PC-3 (cell line): ENCODE measurements around the gene ACTL7A. TPM values are rescaled to one million over a fixed set of nuclear protein-coding genes. Genes with fewer than 3 reads are reported as not detected.

ENCODE experiments used
- ATAC-seq: fragments of 200-7000 bp; cut with Tn5 transposase; 2 replicates; pipeline ENCODE4 v1.9.1; 2020; ENCODE audit warnings: mild to moderate bottlenecking, moderate library complexity
- BruUV-seq: library from RNA; stranded (reverse); fragments of 400-500 nt; replicated peaks from 2 replicates; lab custom pipeline; 2021; lab: Mats Ljungman, UMichigan
- CTCF ChIA-PET: fragments of 300-600 bp; sonication (Branson Sonifier 250); formaldehyde crosslinking; loops from one replicate; lab custom pipeline; 2022; ENCODE audit warnings: antibody characterized with exemption; lab: Charles Lee
- POLR2A ChIA-PET: fragments of 300-600 bp; sonication (Branson Sonifier 250); formaldehyde crosslinking; loops from one replicate; lab custom pipeline; 2022; ENCODE audit warnings: antibody characterized with exemption; ENCODE audit not compliant: unreplicated experiment; lab: Charles Lee
- DNase-seq: peaks from one replicate; pipeline ENCODE4 v3.0.0-alpha.2; 2015
- H2AFZ ChIP-seq: fragments of 300-600 bp; sonication (generic); 2 replicates; pipeline ENCODE4 v1.6.0; 2016; ENCODE audit warnings: antibody characterized with exemption, low read length
- H3F3A ChIP-seq: fragments of 300-600 bp; sonication (generic); one replicate; pipeline ENCODE4 v1.6.0; 2017; ENCODE audit warnings: antibody characterized with exemption, low read length, control low read depth, mild to moderate bottlenecking; ENCODE audit not compliant: unreplicated experiment
- H3K27ac ChIP-seq: fragments of 300-600 bp; sonication (generic); 2 replicates; pipeline ENCODE4 v1.5.1; 2016; ENCODE audit warnings: mild to moderate bottlenecking, low read length
- H3K27me3 ChIP-seq: fragments of 300-600 bp; sonication (generic); 2 replicates; pipeline ENCODE4 v1.6.1; 2016; ENCODE audit warnings: low read length, mixed read lengths
- H3K36me3 ChIP-seq: fragments of 300-600 bp; sonication (generic); 2 replicates; pipeline ENCODE4 v1.6.1; 2016; ENCODE audit warnings: low read depth, mixed run types, low read length, mixed read lengths
- H3K4me1 ChIP-seq: fragments of 300-600 bp; sonication (generic); 2 replicates; pipeline ENCODE4 v1.5.1; 2016; ENCODE audit warnings: low read length; ENCODE audit not compliant: insufficient read depth
- H3K4me2 ChIP-seq: fragments of 300-600 bp; sonication (generic); 2 replicates; pipeline ENCODE4 v1.6.0; 2016; ENCODE audit warnings: low read length
- H3K4me3 ChIP-seq: fragments of 300-600 bp; sonication (generic); 2 replicates; pipeline ENCODE4 v1.5.1; 2016; ENCODE audit warnings: mild to moderate bottlenecking, low read length, mixed read lengths
- H3K79me2 ChIP-seq: fragments of 300-600 bp; sonication (generic); 2 replicates; pipeline ENCODE4 v1.6.1; 2017; ENCODE audit warnings: low read length, mixed read lengths
- H3K9ac ChIP-seq: fragments of 300-600 bp; sonication (generic); 2 replicates; pipeline ENCODE4 v1.6.0; 2016; ENCODE audit warnings: mild to moderate bottlenecking, low read length
- H3K9me2 ChIP-seq: fragments of 300-600 bp; sonication (generic); replicated peaks from 2 replicates; pipeline ENCODE4 v1.6.1; 2016; ENCODE audit warnings: mixed run types, low read length, mixed read lengths
- H3K9me3 ChIP-seq: fragments of 300-600 bp; sonication (generic); 2 replicates; pipeline ENCODE4 v1.6.1; 2016; ENCODE audit warnings: low read length, mixed read lengths
- H4K20me1 ChIP-seq: fragments of 300-600 bp; sonication (generic); 2 replicates; pipeline ENCODE4 v1.6.1; 2016; ENCODE audit warnings: low read length, mixed read lengths
- CTCF ChIP-seq: fragments of 300-600 bp; sonication (generic); conservative IDR thresholded peaks from 2 replicates; pipeline ENCODE4 v1.5.1; 2017; ENCODE audit warnings: antibody characterized with exemption, low read depth, mild to moderate bottlenecking, low read length
- EZH2 ChIP-seq: fragments of 300-600 bp; sonication (generic); IDR thresholded peaks from one replicate; pipeline ENCODE4 v1.6.1; 2017; ENCODE audit warnings: antibody characterized with exemption, mild to moderate bottlenecking, low read length; ENCODE audit not compliant: unreplicated experiment
- EZH2phosphoT487 ChIP-seq: fragments of 300-600 bp; sonication (generic); IDR thresholded peaks from 2 replicates; pipeline ENCODE4 v1.6.1; 2018; ENCODE audit warnings: mild to moderate bottlenecking, antibody characterized with exemption, low read length, borderline replicate concordance
- intact Hi-C: fragments of 100-400 bp; cut with micrococcal nuclease; formaldehyde crosslinking; loops from 2 replicates; pipeline ENCODE4 v1.9.0; 2023
- total RNA-seq: library from RNA; depleted of rRNA; stranded (reverse); fragments of >200 nt; gene quantifications from 2 replicates; pipeline ENCODE4 v1.2.3, GENCODE V29; 2014

The ACTL7A gene
- total RNA-seq, 1 experiment from 2014 or later: not detected

- TF ChIP-seq CTCF: no peak
- TF ChIP-seq EZH2phosphoT487: no peak
- TF ChIP-seq EZH2: no peak
- no peak overlapping the region for H3K4me3 ChIP-seq
- no peak for ATAC-seq
- H2AFZ ChIP-seq: no peak overlapping the region
- no TSS peak for BruUV-seq
- H4K20me1 ChIP-seq: no peaks in the 10 kb centered on the region
- no peaks in the 10 kb centered on the region for H3K9me3 ChIP-seq
- no peaks in the 10 kb centered on the region for H3K9me2 ChIP-seq
- no peaks in the 10 kb centered on the region for H3K27me3 ChIP-seq
- POLR2A ChIA-PET: interaction anchor here (0.7 kb wide), 1 partner anchor 216 kb away, joined by 4 read pairs; no protein-coding TSS in a partner anchor
- H3K4me1 ChIP-seq: peaks cover 11% of the 10 kb centered on the region
- no peak overlapping the region for H3K27ac ChIP-seq
- DNase-seq: no peak
- no peaks in the 10 kb centered on the region for H3K79me2 ChIP-seq
- CTCF ChIA-PET: no interaction called here
- H3K9ac ChIP-seq: no peak overlapping the region
- no peaks in the 10 kb centered on the region for H3F3A ChIP-seq
- intact Hi-C loops: no loop called here
- peaks cover 9% of the 10 kb centered on the region for H3K36me3 ChIP-seq
- no peak overlapping the region for H3K4me2 ChIP-seq
These were observed 5.0 kb downstream of the ACTL7A start for GRCh38 chr9:108867116-108867515.

- intact Hi-C loops: no loop called here
- TF ChIP-seq EZH2 (no peak), EZH2phosphoT487 (no peak), CTCF (no peak)
- no peaks in the 10 kb centered on the region for H3K9me2 ChIP-seq
- H3K4me3 ChIP-seq: no peak overlapping the region
- H3K36me3 ChIP-seq: peaks cover 10% of the 10 kb centered on the region
- no peak overlapping the region for H3K27ac ChIP-seq
- H3K9ac ChIP-seq: no peak overlapping the region
- H3F3A ChIP-seq: no peaks in the 10 kb centered on the region
- ChIA-PET CTCF (no interaction called here), POLR2A (no interaction called here)
- DNase-seq (no peak), ATAC-seq (no peak)
- no peak overlapping the region for H2AFZ ChIP-seq
- H3K79me2 ChIP-seq: no peaks in the 10 kb centered on the region
- no peak overlapping the region for H3K4me2 ChIP-seq
- BruUV-seq: no TSS peak
- no peaks in the 10 kb centered on the region for H3K27me3 ChIP-seq
- H3K9me3 ChIP-seq: no peaks in the 10 kb centered on the region
- H4K20me1 ChIP-seq: no peaks in the 10 kb centered on the region
- peaks cover 11% of the 10 kb centered on the region for H3K4me1 ChIP-seq
These were observed 5.8 kb downstream of the ACTL7A start for GRCh38 chr9:108867829-108868228.

- Histone ChIP-seq H3K9me3 (no peaks in the 10 kb centered on the region), H3K9me2 (no peaks in the 10 kb centered on the region), H3F3A (no peaks in the 10 kb centered on the region), H3K4me2 (peak overlapping the region; percentile 14; the same call in 1 of the 2 replicates), H3K27me3 (no peaks in the 10 kb centered on the region), H3K79me2 (no peaks in the 10 kb centered on the region), H4K20me1 (no peaks in the 10 kb centered on the region), H3K36me3 (peaks cover 19% of the 10 kb centered on the region), H2AFZ (no peak overlapping the region), H3K4me1 (peaks cover 11% of the 10 kb centered on the region), H3K9ac (no peak overlapping the region), H3K4me3 (no peak overlapping the region), H3K27ac (no peak overlapping the region)
- DNase-seq (peak; percentile 59), ATAC-seq (peak; percentile 69)
- intact Hi-C loops: no loop called here
- TF ChIP-seq EZH2phosphoT487: no peak
- TF ChIP-seq CTCF: no peak
- no peak for TF ChIP-seq EZH2
- no TSS peak for BruUV-seq
- ChIA-PET POLR2A (no interaction called here), CTCF (no interaction called here)
These were observed 7.1 kb downstream of the ACTL7A start for GRCh38 chr9:108869092-108869725.
